HG03469 (cell line): ENCODE measurements around the gene GNB1.
A peak's percentile ranks its signal among the peaks of the same experiment; 100 is the strongest.
"Not testable (repeated sequence)": the region's sequence is repeated elsewhere in the genome, so short reads cannot be mapped to it uniquely, and the experiment has no call there.

ENCODE experiments used
- ATAC-seq: cut with Tn5 transposase; IDR thresholded peaks from one replicate; pipeline ENCODE4 v1.9.1; 2021; ENCODE audit warnings: mild to moderate bottlenecking, moderate library complexity, moderate number of reproducible peaks; ENCODE audit not compliant: unreplicated experiment

GNB1 gene

DNA sequence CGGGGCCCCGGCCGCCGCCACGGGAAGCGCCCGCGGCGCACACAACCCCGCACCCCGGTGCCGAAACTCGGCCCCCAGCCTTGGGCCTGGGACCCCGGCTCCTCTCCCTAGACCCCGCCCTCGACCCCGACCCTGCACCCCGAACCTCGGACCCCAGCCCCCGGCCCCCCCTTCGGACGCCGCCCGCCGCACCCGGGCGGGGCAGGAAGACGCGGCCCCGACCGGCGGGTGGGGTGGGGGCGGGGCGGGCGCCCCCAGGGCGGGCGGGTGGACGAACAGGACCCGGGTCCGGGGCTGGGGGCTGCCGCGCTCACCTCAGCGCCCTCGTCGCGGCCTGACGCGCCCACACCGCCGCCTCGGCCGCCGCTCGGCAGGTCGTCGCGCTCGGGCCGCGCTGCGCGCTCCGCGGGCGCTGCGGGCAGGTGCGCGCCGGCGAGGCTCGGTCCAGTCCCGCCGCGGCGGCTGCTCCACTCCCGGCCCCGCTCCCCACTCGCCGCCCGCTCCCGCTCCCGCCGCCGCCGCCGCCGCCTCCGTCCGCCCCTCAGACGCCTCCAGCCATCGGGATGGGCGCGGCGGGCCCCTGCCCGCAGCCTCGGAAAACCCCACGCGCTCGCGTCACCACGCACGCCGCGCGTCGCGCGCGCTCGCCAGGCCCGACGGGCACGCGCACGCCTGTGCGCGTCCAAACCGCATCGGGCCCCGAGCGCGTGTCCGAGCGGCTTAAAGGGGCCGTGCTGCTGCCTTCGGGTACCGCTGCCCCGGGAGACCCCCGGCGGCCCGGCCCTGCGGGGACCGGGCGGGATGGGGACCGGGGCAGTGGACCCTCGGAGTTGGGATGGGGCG lies at the start of gene GNB1:
TSS of gene GNB1 (minus strand) at position 582 of the 843 bp plus-strand sequence. CDS start 65,634 bp downstream, outside the sequence.
- peak; percentile 44 for ATAC-seq

DNA sequence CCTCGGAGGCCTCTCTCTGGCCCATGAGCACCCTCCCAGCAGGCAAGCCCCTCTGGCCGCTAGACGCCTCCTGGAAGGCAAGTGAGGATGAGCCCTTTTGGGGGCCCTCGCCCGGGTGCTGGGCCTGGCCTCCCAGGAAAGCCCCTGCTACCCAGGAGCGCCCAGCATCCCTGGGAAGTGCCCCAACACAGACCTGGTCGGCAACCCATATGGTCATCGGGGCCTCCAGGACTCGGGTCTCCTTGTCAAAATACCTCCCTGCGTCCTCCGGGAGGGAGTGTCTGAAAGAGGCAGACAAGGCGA lies 49.2 kb upstream of the GNB1 start:
- ATAC-seq, result no peak

DNA sequence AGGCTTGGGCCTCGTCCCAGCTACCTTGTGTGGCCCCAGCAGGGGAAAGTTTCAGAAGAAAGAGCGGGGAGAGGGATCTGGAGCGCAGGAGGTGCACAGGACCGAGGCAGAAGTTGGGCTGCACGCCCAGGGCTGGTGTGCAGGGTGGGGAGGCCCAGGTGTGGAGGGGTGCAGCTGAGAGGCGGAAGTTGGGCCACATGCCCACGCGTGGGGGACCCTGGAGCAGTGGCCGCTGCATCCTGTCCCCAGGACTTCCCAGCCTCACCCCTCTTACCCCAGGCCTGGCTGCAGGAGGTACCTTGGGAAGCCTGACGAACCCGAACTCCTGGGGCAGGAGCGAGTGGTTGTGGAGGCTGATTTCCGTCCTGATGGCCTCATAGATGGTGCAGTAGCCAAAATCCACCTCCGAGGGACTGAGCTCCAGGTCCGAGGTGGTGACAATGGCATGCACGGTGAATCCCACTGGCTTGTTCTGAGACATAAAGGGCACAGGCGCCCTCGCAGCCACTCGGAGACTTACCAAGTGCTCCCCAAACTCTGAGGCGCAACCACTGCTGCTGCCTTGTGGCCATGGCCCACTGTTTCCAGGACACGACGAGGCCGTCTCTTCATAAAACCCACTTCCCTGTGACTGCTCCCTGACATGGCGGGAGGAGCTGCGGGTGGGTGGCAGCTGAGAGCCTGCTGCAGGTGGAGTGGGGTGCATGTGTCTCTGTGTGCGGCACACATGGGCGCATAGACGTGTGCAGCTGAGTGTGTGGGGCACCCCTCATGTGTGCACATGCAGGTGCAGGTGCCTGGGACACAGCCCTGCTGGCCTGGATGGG lies 48.6 kb upstream of the GNB1 start:
- ATAC-seq, result no peak

DNA sequence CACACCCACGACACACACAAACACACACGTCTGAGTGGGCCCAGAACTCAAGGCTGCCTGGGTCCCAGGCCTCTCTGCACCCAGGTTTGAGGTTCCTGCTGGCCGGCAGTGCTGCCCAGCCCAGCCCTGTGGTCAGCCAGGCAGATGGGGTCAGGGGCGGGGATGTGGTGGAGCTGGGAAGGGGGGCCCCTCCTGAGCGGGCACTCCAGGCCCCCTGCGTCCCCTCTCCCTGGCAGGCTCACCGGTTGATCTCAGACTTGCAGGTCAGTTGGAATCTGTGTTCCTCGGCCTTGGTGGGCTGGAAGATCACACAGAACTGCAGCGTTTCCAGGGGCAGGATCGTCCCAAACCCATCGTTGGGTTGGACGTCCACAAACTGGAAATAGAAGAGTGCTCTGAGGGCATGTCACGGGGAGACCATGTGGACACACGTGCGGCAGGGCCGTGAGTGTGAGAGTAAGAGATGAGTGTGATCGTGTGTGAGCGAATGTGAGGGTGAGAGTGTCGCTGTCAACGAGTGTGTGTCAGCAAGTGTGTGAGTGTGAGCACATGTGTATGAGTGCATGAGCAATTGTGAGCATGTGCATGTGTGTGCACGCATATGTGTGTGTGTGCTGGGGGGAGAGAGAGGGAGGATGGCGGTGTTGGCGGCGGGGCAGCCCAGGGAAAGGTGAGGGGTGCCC lies 47.9 kb upstream of the GNB1 start:
- no peak for ATAC-seq

DNA sequence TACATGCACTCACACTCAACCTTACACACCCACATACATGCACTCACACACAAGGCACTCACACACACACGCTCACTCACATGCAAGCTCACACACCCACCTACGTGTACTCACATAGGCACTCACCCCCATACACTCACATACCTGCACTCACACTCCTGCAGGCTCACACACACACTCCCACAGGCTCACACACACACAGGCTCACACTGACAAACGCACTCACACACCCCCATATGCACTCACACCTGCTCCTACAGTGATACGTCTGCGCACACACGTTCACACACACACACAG lies 47.3 kb upstream of the GNB1 start:
- no peak for ATAC-seq

DNA sequence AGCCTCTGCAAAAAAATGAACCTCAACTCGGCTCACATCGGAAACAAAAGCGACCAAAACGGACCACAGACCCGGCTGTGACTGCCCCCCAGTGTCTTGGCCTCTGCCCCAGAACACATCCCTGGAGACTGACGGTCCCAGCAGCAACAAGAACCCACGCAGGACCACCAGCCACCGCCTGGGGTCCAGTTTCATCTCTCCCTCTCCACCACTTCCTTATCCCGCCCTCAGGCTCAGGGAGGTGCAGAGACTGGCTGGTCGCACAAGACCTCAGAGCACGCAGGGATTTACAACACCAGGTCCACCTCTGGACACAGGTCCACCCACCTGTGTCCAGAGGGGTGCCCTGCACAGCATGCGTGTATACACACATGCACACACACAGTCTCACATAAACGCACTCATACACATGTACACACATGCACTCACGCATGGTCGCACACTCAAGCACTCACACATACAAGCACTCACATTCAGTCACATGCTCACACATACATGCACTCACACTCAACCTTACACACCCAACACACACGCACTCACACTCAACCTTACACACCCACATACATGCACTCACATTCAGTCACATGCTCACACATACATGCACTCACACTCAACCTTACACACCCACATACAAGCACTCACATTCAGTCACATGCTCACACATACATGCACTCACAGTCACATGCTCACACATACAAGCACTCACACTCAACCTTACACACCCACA lies 46.8 kb upstream of the GNB1 start:
- ATAC-seq, result no peak

DNA sequence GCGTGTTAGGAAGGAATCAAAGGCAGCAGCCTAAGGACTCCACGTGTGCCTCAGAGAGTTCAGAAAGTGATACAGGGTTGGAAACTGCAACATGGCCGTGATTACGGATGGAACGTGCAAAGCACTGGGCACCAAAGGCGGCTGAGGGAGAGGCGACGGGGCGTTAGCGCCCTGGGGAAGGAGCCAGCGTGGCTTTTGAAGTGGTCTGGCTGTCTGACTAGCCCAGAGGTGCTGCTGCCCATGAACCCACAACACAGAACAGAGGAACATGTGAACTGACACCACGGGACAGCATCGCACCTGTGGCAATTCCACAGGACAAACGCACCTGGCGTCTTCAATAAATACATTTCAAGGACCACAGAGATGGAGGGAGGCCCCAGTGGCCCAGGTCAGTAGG lies 46.2 kb upstream of the GNB1 start:
- ATAC-seq, result no peak

DNA sequence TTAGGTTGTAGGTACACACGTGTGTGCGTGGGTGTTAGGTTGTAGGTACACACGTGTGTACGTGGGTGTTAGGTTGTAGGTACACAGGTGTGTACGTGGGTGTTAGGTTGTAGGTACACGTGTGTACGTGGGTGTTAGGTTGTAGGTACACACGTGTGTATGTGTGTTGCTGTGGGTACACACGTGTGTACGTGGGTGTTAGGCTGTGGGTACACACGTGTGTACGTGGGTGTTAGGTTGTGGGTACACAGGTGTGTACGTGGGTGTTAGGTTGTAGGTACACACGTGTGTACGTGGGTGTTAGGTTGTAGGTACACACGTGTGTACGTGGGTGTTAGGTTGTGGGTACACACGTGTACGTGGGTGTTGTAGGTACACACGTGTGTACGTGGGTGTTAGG lies 44.0 kb upstream of the GNB1 start:
- ATAC-seq, result not testable (repeated sequence)

DNA sequence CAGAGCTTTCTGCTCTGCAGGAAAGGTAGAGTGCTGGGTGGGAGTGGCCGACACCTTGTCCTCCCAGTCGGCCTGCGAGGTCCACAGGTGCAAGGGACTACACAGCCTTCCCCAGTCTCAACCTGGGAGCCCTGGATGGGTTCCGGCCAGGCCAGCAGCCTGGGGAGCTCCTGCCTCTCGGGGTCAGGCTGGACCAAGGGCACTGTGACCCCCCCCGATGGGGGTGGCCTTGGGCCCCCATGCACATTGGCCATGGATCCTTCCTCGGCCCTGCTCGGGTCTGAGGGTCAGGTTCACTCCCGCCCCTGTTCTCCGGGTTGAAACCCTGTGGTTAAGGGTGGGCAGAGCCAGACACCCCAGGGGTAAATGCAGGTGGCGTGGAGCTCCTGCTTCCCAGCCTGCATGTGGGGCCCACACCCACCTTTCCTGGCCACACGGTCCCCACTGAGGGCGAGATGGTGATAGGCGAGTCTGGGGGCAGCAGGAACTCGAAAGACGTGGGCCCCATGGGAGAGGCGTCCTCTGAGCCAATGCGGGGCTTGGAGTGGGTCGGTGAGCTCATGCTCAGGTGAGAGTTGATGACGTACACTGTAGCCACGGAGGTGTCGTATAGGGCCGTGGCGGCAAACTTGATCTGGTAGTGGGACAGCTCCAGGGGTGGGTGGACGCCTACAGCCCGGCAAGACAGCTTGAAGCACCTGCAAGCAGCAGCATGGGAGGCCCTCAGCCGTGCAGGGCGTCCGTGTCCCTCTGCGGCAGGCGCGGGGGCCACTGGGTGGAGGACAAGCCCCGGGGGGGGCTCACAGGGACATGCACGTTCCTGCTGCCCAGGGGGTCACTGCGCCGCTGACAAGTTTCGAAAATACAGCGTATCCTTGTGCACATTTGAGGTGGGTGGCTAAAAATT lies 39.0 kb upstream of the GNB1 start:
- no peak for ATAC-seq

DNA sequence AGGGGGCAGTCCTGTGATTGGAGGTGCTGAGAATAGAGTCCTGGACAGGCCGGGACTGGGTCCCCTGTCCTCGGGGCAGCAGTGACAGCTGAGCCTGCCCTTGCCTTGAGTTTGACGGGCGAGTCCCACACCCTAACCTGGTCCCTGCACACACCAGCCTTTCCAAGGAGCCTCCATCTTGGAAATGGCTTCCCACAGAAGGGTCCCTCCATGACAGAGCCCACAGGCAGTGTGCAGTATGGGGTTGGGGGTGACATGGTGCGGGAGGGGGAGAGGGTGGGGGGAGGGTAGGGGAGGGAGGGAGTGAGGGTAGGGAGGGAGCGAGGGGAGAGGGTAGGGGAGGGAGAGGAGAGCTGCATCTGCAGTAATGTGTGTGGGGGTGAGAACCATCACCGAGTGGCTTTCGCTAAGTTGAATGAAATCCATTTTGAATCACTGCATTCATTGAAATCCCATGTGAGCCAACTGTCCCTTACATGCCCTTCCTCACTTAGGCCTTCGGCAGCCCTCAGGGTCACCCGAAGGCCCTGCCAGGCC lies 38.3 kb upstream of the GNB1 start:
- no peak for ATAC-seq

DNA sequence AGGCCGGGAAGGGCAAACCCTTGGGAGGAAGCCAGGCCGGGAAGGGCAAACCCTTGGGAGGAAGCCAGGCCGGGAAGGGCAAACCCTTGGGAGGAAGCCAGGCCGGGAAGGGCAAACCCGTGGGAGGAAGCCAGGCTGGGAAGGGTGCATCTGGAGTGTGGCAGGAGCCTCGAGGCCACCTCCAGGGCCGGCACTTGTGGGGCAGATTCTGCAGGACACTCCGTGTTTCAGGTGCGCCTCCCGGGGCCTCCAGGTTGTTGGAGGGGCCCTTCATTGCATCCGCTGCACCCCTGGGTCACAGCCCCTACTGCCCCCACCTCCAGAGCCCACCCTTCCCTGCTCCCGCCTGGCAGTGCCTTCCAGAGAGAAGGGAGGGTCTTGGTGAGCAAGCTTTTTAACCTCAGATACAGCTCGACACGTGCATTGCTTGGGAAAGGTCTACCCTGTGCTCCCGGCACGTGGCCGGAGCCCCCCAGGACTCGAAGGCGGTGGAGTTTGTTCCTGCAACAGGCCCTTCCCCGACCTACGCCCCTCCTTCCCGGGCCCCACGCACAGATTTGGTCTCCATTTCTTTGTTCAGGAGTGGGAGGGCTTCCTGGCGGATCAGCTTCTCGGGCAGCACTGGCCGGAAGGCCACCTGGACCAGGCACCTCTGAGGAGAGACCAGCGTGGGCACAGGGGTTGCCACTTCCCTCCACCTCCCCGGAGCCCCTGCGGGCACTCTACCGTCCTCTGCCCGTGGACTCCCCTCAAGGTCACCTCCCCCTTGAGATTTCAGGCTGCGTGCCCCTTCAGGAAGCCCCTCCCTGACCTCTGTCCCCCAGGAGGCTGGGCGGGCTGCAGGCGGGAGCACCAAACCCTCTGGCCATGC lies 37.6 kb upstream of the GNB1 start:
- no peak for ATAC-seq

DNA sequence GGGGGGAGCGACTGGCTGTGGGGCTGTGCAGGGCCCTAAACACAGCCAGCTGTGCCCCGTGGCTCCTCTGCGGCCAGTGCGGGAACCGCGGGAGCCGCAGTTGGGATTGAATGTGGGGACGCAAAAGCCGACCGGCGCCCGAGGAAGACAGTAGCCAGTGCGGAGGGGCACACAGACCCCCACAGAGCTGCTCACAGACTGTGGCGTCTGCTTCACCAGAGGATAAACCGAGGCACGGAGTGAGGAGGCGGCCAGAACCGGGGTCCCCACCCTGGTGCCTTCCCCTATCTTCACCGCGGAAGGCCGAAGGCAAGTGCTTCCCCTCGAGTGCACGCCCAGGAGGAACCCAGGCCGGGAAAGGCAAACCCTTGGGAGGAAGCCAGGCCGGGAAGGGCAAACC lies 36.9 kb upstream of the GNB1 start:
- no peak for ATAC-seq

DNA sequence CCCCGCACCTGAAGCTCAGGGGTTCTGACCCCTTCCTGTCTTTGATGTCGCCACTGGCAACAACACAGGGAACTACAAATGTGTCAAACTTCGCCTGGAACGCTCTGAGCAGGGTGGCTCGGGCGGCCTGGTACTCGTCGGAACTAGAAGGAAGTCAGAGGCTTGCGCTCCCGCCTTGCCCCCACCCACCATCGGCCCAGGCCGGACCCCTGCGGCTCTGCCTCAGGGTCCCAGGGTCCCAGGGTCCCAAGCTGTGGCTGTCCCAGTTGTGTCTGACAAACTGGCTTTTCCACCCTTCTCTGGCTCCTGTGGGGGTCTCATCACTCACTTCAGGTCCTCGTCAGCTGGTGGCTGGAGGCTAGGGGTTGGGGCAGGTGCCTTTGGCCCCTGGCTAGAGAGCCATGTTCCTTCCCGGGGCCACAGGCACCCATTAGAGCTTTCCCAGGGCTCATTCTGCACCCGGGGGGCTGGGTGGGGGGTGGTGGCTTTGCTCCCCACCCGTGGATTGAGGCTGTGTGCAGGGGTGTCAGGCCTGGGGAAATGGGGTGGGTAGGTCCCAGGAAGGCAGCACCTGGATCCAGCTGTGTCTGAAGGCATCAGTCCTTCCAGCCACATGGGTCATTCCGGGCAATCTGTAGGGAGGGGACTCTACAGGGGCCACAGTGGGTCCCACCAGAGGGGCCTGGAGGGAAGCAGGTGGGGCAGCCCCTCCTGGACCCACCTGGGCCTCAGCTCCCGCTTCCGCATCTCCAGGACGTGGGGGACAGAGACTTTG lies 36.2 kb upstream of the GNB1 start:
- ATAC-seq, result no peak

DNA sequence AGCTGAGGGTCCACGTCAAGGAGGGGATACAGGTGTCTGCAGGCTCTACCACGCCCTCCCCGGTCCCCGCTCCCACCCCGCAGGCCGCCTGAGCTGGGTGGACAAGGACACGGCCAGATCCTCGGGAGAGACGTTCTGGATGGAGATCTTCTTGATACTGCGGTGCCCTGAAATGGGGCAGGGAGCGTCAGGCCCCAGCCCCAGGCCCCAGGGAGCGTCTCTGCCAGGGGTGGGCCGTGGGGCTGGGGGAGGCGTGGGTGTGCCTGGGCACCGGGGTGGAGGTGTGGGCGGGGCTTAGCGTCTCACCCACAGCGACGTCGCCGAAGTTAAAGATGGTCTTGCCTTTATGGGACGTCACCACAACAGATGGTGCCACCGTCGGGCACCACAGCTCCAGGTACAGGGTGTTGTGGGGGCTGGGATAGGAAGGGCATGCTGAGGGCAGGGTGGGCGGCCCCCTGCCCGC lies 35.5 kb upstream of the GNB1 start:
- no peak for ATAC-seq

DNA sequence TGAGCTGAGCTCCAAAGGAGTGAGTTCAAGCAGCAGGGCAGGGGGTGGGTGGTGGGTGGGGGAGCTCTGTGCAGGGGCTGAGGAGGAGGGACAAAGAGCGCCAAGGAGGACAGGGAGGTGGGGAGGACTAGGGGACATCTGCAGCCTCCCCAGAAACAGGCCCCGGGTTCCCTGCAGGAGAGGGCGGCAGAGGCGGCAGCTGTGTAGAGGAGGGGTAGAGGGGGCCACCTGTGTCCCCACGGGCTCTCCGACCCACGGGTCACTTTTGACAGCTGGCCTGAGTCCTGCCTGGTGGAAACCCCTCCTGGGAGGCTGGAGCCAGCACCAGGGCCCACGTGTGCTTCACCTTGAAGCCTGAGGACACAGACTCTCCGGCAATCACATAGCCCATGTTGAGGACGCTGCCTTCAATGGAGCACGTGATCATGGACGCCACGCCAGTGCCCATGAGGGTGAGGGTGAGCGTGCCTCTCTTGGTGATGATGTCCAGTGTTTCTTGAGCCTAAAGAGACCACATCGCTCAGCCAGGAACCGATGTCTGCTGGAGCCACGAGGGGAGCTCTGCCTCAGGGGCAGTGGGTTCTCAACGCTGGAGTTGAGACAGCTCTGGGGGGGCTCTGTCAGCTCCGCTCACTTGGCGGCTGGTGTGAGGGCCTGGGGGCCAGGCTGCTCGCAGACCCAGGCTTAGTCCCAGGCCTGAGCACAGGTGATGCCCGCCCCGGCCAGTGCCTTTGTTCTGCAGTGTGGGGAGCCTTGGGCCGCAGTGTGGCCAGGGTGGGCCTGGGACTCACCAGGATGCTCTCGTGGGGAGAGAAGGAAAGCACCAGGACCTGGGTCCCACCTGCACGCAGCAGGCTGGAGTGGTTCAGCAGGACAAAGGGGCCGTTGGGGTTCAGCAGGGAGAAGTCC lies 34.8 kb upstream of the GNB1 start:
- no peak for ATAC-seq

DNA sequence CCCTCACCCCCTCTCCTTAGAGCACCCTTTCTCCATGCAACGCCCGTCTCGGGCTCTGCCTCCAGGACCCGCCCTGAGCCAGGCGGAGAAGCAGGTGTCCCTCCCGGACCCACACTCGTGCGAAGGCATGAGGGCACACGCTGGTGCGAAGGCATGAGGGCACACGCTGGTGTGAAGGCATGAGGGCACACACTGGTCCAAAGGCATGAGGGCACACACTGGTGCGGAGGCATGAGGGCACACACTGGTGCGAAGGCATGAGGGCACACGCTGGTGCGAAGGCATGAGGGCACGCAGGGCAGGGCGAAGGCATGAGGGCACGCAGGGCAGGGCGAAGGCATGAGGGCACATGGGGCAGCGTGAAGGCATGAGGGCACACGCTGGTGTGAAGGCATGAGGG lies 34.0 kb upstream of the GNB1 start:
- no peak for ATAC-seq

DNA sequence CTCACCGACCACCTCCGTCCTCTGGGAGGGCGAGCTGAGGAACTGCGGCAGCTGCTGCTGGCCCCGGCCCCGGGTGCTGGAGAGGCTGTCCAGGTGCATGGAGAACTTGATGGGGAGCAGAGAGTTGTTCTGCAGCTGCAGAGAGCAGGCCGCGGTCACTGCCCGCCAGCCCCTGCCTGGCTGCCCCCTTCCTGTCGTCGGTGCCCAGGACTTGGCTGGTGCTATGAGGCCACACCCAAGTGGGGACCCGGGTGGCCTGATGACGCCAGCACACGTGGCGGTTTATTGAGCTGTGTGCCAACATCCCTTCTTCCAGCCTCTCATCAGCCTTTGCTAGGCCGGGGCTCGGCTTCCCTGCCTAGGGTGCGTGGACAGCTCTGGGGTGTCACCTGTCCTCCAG lies 33.5 kb upstream of the GNB1 start:
- ATAC-seq, result no peak
